Hepatocyte (in vitro differentiated cells): ENCODE measurements around the gene FAM13C. TPM values are rescaled to one million over a fixed set of nuclear protein-coding genes. Genes with fewer than 3 reads are reported as not detected.

Experiments
- DNase-seq: peaks from one replicate; pipeline ENCODE4 v3.0.0-alpha.2; 2016; ENCODE audit warnings: low spot score
- H2AFZ ChIP-seq: fragments of 200-600 bp; sonication (generic); 2 replicates; pipeline ENCODE4 v1.6.0; 2016; ENCODE audit warnings: antibody characterized with exemption, mild to moderate bottlenecking
- H3K27ac ChIP-seq: fragments of 200-600 bp; sonication (generic); 2 replicates; pipeline ENCODE4 v1.5.1; 2016; ENCODE audit warnings: mild to moderate bottlenecking
- H3K27me3 ChIP-seq: fragments of 200-600 bp; sonication (generic); 2 replicates; pipeline ENCODE4 v1.6.1; 2016
- H3K36me3 ChIP-seq: fragments of 200-600 bp; sonication (generic); replicated peaks from 2 replicates; pipeline ENCODE4 v1.5.1; 2016; ENCODE audit warnings: low read depth; ENCODE audit not compliant: insufficient read depth
- H3K4me1 ChIP-seq: fragments of 200-600 bp; sonication (generic); 2 replicates; pipeline ENCODE4 v1.5.1; 2016; ENCODE audit warnings: mild to moderate bottlenecking, moderate library complexity; ENCODE audit not compliant: insufficient read depth
- H3K4me2 ChIP-seq: fragments of 200-600 bp; sonication (generic); 2 replicates; pipeline ENCODE4 v1.6.0; 2016
- H3K4me3 ChIP-seq: fragments of 200-600 bp; sonication (generic); 2 replicates; pipeline ENCODE4 v1.5.1; 2016; ENCODE audit warnings: mild to moderate bottlenecking
- H3K79me2 ChIP-seq: fragments of 200-600 bp; sonication (generic); 2 replicates; pipeline ENCODE4 v1.6.0; 2017; ENCODE audit warnings: mild to moderate bottlenecking
- H3K9me2 ChIP-seq: fragments of 200-600 bp; sonication (generic); replicated peaks from 2 replicates; pipeline ENCODE4 v1.6.0; 2017; ENCODE audit warnings: mild to moderate bottlenecking; ENCODE audit not compliant: insufficient read depth
- H3K9me3 ChIP-seq: fragments of 200-600 bp; sonication (generic); 2 replicates; pipeline ENCODE4 v1.5.1; 2016; ENCODE audit warnings: low read depth, mild to moderate bottlenecking
- H4K20me1 ChIP-seq: fragments of 200-600 bp; sonication (generic); 2 replicates; pipeline ENCODE4 v1.6.0; 2016; ENCODE audit warnings: mild to moderate bottlenecking; ENCODE audit not compliant: insufficient read depth, poor library complexity, severe bottlenecking
- CTCF ChIP-seq: fragments of 200-600 bp; sonication (generic); IDR thresholded peaks from 2 replicates; pipeline ENCODE4 v1.5.1; 2016; ENCODE audit warnings: antibody characterized with exemption, mild to moderate bottlenecking; ENCODE audit not compliant: poor library complexity
- EZH2 ChIP-seq: fragments of 200-600 bp; sonication (generic); IDR thresholded peaks from 2 replicates; pipeline ENCODE4 v1.6.1; 2016; ENCODE audit warnings: antibody characterized with exemption, mild to moderate bottlenecking, borderline replicate concordance
- EZH2phosphoT487 ChIP-seq: fragments of 200-600 bp; sonication (generic); IDR thresholded peaks from one replicate; pipeline ENCODE4 v1.6.1; 2018; ENCODE audit warnings: antibody characterized with exemption, mild to moderate bottlenecking, low read depth, moderate library complexity; ENCODE audit not compliant: unreplicated experiment, severe bottlenecking
- WGBS: methylation state at CpG from one replicate; pipeline ENCODE4 v1.1.6; 2016; ENCODE audit warnings: low lambda C conversion rate; ENCODE audit errors: missing lambda C conversion rate; 5-methylcytosine and 5-hydroxymethylcytosine counted together
- polyA plus RNA-seq: library from polyadenylated mRNA; unstranded; fragments of >200 nt; fragmentation: Nextera tagmentation; extraction: Ambion mirVana; gene quantifications from 2 replicates; pipeline ENCODE4 v1.2.1, GENCODE V29; 2016
- total RNA-seq: library from RNA; depleted of rRNA; stranded (reverse); fragments of >200 nt; gene quantifications from 2 replicates; pipeline ENCODE4 v1.2.3, GENCODE V29; 2014

Gene FAM13C
- total and polyA plus RNA-seq, 2 experiments from 2014 or later: 2.2 to 3.1 TPM

GRCh38 chr10:59252491-59252890, 109.9 kb downstream of the FAM13C start:
- H3K4me2 ChIP-seq: no peak overlapping the region
- H3K36me3 ChIP-seq: no peaks in the 10 kb centered on the region
- H3K27me3 ChIP-seq: no peaks in the 10 kb centered on the region
- no peaks in the 10 kb centered on the region for H3K4me1 ChIP-seq
- H2AFZ ChIP-seq: no peak overlapping the region
- no peak overlapping the region for H3K4me3 ChIP-seq
- DNase-seq: no peak
- H3K27ac ChIP-seq: no peak overlapping the region
- no peaks in the 10 kb centered on the region for H4K20me1 ChIP-seq
- no peaks in the 10 kb centered on the region for H3K9me3 ChIP-seq
- TF ChIP-seq EZH2 (no peak), EZH2phosphoT487 (no peak), CTCF (no peak)
- no peaks in the 10 kb centered on the region for H3K9me2 ChIP-seq
- no peaks in the 10 kb centered on the region for H3K79me2 ChIP-seq

- Histone ChIP-seq H2AFZ (no peak overlapping the region), H3K4me1 (no peaks in the 10 kb centered on the region), H3K79me2 (no peaks in the 10 kb centered on the region), H3K27ac (no peak overlapping the region), H3K36me3 (no peaks in the 10 kb centered on the region), H3K27me3 (no peaks in the 10 kb centered on the region), H3K4me2 (no peak overlapping the region), H4K20me1 (no peaks in the 10 kb centered on the region), H3K9me2 (no peaks in the 10 kb centered on the region), H3K9me3 (no peaks in the 10 kb centered on the region), H3K4me3 (no peak overlapping the region)
- WGBS: 71% methylated on average over 1 of the region's 1 CpG
- no peak for TF ChIP-seq CTCF
- no peak for DNase-seq
Measured at GRCh38 chr10:59245686-59246085, 116.7 kb downstream of the FAM13C start.

GRCh38 chr10:59244871-59245270, 117.5 kb downstream of the FAM13C start:
- H3K9me3 ChIP-seq: no peaks in the 10 kb centered on the region
- H3K9me2 ChIP-seq: no peaks in the 10 kb centered on the region
- DNase-seq: no peak
- no peak overlapping the region for H3K4me2 ChIP-seq
- no peak overlapping the region for H2AFZ ChIP-seq
- H3K4me3 ChIP-seq: no peak overlapping the region
- H4K20me1 ChIP-seq: no peaks in the 10 kb centered on the region
- no peak overlapping the region for H3K27ac ChIP-seq
- no peaks in the 10 kb centered on the region for H3K79me2 ChIP-seq
- no peaks in the 10 kb centered on the region for H3K4me1 ChIP-seq
- 100% methylated on average over 1 of the region's 1 CpG for WGBS
- TF ChIP-seq EZH2 (no peak), CTCF (no peak), EZH2phosphoT487 (no peak)
- H3K36me3 ChIP-seq: no peaks in the 10 kb centered on the region
- no peaks in the 10 kb centered on the region for H3K27me3 ChIP-seq

- no peak for DNase-seq
- TF ChIP-seq CTCF: no peak
- TF ChIP-seq EZH2: no peak
- H3K9me3 ChIP-seq: no peaks in the 10 kb centered on the region
- H3K36me3 ChIP-seq: no peaks in the 10 kb centered on the region
- no peaks in the 10 kb centered on the region for H3K79me2 ChIP-seq
- H3K4me1 ChIP-seq: no peaks in the 10 kb centered on the region
- H3K27me3 ChIP-seq: no peaks in the 10 kb centered on the region
- H3K4me3 ChIP-seq: no peak overlapping the region
- H3K4me2 ChIP-seq: no peak overlapping the region
- 96% methylated on average over 2 of the region's 2 CpGs for WGBS
- H2AFZ ChIP-seq: no peak overlapping the region
- no peak overlapping the region for H3K27ac ChIP-seq
- no peaks in the 10 kb centered on the region for H3K9me2 ChIP-seq
- H4K20me1 ChIP-seq: no peaks in the 10 kb centered on the region
Measured at GRCh38 chr10:59243611-59244195, 118.6 kb downstream of the FAM13C start.
